B cell (primary cell): Measurements from ENCODE around the gene RILPL1.

ENCODE experiments used
- EZH2 ChIP-seq: IDR thresholded peaks from 2 replicates; pipeline ENCODE4 v1.6.1; 2012; ENCODE audit warnings: borderline replicate concordance, low read depth, mild to moderate bottlenecking, moderate library complexity, low read length; ENCODE audit not compliant: insufficient read depth, poor library complexity, severe bottlenecking
- TF ChIP-seq, protein P1 (sequence below): fragments of 200-600 bp; IDR thresholded peaks from one replicate; pipeline ENCODE4 v1.8.0; 2022; ENCODE audit warnings: antibody characterized with exemption, mild to moderate bottlenecking

DNA sequence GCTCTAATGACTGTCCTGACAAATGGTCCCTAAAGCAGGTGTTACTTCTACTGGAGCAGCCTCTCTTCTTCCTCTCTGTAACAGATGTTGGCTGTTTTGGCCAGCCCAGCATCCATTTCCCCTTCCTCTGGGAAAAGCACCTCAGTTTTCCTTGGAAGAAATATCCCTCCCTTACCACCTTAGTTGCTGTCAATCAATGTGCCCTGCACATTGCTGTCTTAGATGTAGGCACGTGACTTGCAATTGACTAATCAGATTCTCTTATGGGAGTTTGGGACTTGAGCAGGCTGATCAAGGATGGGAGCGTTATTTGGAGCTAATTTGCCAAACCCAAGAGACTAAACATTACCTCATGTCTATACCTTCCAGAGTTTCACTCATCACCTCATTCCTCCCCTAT is 38.9 kb upstream of the RILPL1 start:
- TF ChIP-seq, protein P1, sequence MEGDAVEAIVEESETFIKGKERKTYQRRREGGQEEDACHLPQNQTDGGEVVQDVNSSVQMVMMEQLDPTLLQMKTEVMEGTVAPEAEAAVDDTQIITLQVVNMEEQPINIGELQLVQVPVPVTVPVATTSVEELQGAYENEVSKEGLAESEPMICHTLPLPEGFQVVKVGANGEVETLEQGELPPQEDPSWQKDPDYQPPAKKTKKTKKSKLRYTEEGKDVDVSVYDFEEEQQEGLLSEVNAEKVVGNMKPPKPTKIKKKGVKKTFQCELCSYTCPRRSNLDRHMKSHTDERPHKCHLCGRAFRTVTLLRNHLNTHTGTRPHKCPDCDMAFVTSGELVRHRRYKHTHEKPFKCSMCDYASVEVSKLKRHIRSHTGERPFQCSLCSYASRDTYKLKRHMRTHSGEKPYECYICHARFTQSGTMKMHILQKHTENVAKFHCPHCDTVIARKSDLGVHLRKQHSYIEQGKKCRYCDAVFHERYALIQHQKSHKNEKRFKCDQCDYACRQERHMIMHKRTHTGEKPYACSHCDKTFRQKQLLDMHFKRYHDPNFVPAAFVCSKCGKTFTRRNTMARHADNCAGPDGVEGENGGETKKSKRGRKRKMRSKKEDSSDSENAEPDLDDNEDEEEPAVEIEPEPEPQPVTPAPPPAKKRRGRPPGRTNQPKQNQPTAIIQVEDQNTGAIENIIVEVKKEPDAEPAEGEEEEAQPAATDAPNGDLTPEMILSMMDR: no peak
- TF ChIP-seq EZH2: no peak
